ENCODE measurements around the gene TEDC1.

The TEDC1 gene

GRCh38 chr14:105450123-105450505 is 40.9 kb upstream of the TEDC1 start (continued):
- TF ChIP-seq PATZ1 (tag by site-specific recombination; IDR thresholded peaks at IDR 0.05), result no peak
- no peak for TF ChIP-seq ZNF629 (tag by site-specific recombination; IDR thresholded peaks at IDR 0.05)
- TF ChIP-seq TCF7L2 (IDR thresholded peaks at IDR 0.05; ENCODE audit: borderline replicate concordance, low read depth, low read length), result no peak
- TF ChIP-seq HOXD13 (CRISPR knock-in tag; IDR thresholded peaks at IDR 0.05; ENCODE audit: borderline replicate concordance), result no peak
- no peak for TF ChIP-seq ZBTB10 (tag by site-specific recombination; IDR thresholded peaks at IDR 0.05)
- TF ChIP-seq ZNF239 (tag by site-specific recombination; IDR thresholded peaks at IDR 0.05), result no peak
- no peak for TF ChIP-seq ZNF23 (tag by site-specific recombination; IDR thresholded peaks at IDR 0.05; ENCODE audit: borderline replicate concordance)
- TF ChIP-seq ZNF777 (tag by site-specific recombination; IDR thresholded peaks at IDR 0.05; ENCODE audit: borderline replicate concordance), result no peak

- POLR2A ChIA-PET, result no interaction called here
- no peak for TF ChIP-seq ZXDB (tag by site-specific recombination; IDR thresholded peaks at IDR 0.05)
- no peak for TF ChIP-seq MEIS1 (CRISPR knock-in tag; IDR thresholded peaks at IDR 0.05; ENCODE audit: borderline replicate concordance)
- TF ChIP-seq ZBTB8A (tag by site-specific recombination; IDR thresholded peaks at IDR 0.05), result peak; percentile 35
- no peak for TF ChIP-seq ZNF792 (tag by site-specific recombination; IDR thresholded peaks at IDR 0.05)
- TF ChIP-seq ZNF600 (tag by site-specific recombination; IDR thresholded peaks at IDR 0.05), result peak; percentile 87
- no peak overlapping the region for H3K4me3 ChIP-seq (ENCODE audit: low read depth, low read length)
- H3K9me3 ChIP-seq (ENCODE audit: control insufficient read depth, insufficient read depth, low read depth, low read length), result no peaks in the 10 kb centered on the region
- peaks cover 13 to 76% of the 10 kb centered on the region in 2 experiments; a peak in 2 of 3 replicates for H3K36me3 ChIP-seq (ENCODE audit: control insufficient read depth in 2 of 2, insufficient read depth in 1 of 2, low read length in 2 of 2)
- H3K27ac ChIP-seq (ENCODE audit: extremely low read depth, low read depth, low read length), result no peak overlapping the region
- CTCF ChIA-PET, result no interaction called here
- H3K4me1 ChIP-seq (ENCODE audit: control insufficient read depth, insufficient read depth, low read length), result no peaks in the 10 kb centered on the region
Measured at GRCh38 chr14:105450864-105451720, 40.0 kb upstream of the TEDC1 start.

GRCh38 chr14:105452963-105453362 is 38.1 kb upstream of the TEDC1 start:
- Histone ChIP-seq H3K27ac (ENCODE audit: extremely low read depth, low read depth, low read length) (no peak overlapping the region), H3K36me3 (ENCODE audit: control insufficient read depth in 2 of 2, insufficient read depth in 1 of 2, low read length in 2 of 2) (peaks cover 13 to 82% of the 10 kb centered on the region in 2 experiments; a peak in 2 of 3 replicates), H3K9me3 (ENCODE audit: control insufficient read depth, insufficient read depth, low read depth, low read length) (no peaks in the 10 kb centered on the region), H3K4me3 (ENCODE audit: low read depth, low read length) (no peak overlapping the region), H3K4me1 (ENCODE audit: control insufficient read depth, insufficient read depth, low read length) (no peaks in the 10 kb centered on the region)
- ChIA-PET CTCF (interaction anchor here (1.1 kb wide), 1 partner anchor 28 kb away, joined by 6 read pairs; no protein-coding TSS in a partner anchor), POLR2A (no interaction called here)
- no peak for TF ChIP-seq ZNF704 (tag by site-specific recombination; IDR thresholded peaks at IDR 0.05)
- TF ChIP-seq REST (tag by site-specific recombination; IDR thresholded peaks at IDR 0.05), result 0 out of 2 replicates have a peak, but pooled peaks have one; percentile 33
